Coronary artery (tissue), 2 donors: ENCODE results near the gene MRAS.

Experiments
- DNase-seq: peaks from one replicate; pipeline ENCODE4 v3.0.0-alpha.2; 2017; ENCODE audit warnings: low spot score
- H3K27ac ChIP-seq, 2 donors: fragments of 200-600 bp; sonication (generic); one replicate each; pipeline ENCODE4 v1.5.1; 2016 to 2019
- H3K4me3 ChIP-seq: fragments of 200-600 bp; sonication (generic); 2 replicates; pipeline ENCODE4 v1.5.1; 2016; ENCODE audit warnings: mild to moderate bottlenecking, moderate library complexity
- TF ChIP-seq, protein P1 (sequence below): fragments of 200-600 bp; sonication (generic); IDR thresholded peaks from one replicate; pipeline ENCODE4 v1.5.1; 2019; ENCODE audit warnings: antibody characterized with exemption

MRAS gene

DNA sequence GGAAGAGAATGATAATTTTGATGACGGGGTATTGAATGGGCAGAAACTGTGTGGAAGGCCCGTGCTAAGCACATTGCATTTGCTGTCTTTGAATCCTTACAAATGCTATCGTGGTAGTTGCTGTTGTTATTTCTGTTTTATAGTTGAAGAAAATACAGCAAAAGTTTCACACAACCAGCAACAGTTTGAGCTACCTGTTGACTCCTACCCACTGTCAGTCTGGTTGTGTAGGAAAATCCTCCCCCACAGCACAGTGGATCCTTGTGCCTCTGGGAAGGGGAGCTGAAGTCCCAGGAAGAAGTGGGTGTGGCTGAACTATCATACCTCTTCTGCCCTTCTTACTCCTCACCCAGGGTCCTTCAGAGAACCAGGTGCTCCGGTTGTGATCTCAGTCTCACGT is 29.4 kb downstream of the MRAS start:
- TF ChIP-seq, protein P1, sequence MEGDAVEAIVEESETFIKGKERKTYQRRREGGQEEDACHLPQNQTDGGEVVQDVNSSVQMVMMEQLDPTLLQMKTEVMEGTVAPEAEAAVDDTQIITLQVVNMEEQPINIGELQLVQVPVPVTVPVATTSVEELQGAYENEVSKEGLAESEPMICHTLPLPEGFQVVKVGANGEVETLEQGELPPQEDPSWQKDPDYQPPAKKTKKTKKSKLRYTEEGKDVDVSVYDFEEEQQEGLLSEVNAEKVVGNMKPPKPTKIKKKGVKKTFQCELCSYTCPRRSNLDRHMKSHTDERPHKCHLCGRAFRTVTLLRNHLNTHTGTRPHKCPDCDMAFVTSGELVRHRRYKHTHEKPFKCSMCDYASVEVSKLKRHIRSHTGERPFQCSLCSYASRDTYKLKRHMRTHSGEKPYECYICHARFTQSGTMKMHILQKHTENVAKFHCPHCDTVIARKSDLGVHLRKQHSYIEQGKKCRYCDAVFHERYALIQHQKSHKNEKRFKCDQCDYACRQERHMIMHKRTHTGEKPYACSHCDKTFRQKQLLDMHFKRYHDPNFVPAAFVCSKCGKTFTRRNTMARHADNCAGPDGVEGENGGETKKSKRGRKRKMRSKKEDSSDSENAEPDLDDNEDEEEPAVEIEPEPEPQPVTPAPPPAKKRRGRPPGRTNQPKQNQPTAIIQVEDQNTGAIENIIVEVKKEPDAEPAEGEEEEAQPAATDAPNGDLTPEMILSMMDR, result no peak
- no peak for DNase-seq
- peak overlapping the region; percentile 4 to 59 for H3K27ac ChIP-seq
- H3K4me3 ChIP-seq, result no peak overlapping the region

DNA sequence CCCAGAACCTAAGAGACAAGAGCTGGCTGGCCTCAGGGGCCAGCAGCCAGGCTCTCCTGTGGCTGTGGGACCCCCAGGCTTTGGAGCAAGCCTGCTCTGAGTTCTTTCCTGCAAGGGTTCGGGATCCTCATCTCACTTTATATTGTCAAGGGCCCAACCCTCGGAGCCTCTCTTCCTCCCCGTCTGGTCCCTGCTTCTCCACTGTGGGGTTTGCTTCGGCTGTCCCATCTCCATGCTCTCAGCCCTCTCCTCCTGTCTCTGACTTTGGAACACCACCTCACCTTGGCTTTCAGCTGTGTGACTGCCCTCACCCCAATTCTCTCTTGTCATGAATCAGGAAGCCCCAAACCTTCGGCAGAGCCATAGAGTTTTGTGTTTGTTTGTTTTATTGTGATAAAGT is 30.0 kb downstream of the MRAS start:
- no peak for DNase-seq
- Histone ChIP-seq H3K4me3 (no peak overlapping the region), H3K27ac (peak overlapping the region; percentile 4 to 59)
- TF ChIP-seq, protein P1, result no peak

DNA sequence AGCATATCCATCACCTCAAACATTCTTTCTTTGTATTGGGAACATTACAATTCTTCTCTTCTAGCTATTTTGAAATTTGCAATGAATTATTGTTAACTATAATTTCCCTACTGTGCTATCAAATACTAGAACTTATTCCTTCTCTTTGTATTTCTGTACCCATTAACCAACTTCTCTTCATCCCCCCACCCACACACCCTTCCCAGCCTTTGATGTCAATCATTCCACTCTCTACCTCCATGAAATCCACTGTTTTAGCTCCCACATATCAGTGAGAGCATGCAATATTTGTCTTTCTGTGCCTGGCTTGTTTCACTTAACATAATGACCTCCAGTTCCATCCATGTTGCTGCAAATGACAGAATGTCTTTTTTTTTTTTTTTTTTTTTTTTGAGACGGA is 30.6 kb downstream of the MRAS start:
- no peak for DNase-seq
- Histone ChIP-seq H3K4me3 (no peak overlapping the region), H3K27ac (no peak overlapping the region)
- TF ChIP-seq, protein P1, result no peak

DNA sequence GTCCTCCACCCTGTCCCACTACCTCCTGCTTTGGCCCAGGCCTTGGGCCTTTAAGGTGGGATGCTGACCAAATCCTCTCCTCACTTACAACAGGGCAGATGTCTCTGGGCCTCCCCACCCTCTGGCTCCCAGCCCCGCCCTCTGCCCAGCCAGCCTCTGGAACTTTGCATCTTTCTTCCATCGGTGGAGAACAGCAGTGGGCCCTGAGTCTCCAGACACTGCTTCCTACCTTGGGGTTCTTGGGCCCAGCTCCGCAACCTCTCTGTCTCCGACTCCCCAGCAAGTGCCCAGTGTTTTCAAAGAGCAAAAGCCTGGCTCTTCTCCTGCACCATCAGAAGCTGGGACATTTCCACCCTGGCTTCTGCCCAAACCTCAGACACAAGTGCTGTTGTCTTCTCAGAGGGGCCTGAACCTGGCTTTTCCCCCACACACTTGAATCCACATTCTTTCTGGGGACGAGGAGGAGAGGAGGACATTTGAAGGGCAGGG is 33.1 kb downstream of the MRAS start:
- peak overlapping the region; percentile 35 for H3K4me3 ChIP-seq
- TF ChIP-seq, protein P1, result no peak

DNA sequence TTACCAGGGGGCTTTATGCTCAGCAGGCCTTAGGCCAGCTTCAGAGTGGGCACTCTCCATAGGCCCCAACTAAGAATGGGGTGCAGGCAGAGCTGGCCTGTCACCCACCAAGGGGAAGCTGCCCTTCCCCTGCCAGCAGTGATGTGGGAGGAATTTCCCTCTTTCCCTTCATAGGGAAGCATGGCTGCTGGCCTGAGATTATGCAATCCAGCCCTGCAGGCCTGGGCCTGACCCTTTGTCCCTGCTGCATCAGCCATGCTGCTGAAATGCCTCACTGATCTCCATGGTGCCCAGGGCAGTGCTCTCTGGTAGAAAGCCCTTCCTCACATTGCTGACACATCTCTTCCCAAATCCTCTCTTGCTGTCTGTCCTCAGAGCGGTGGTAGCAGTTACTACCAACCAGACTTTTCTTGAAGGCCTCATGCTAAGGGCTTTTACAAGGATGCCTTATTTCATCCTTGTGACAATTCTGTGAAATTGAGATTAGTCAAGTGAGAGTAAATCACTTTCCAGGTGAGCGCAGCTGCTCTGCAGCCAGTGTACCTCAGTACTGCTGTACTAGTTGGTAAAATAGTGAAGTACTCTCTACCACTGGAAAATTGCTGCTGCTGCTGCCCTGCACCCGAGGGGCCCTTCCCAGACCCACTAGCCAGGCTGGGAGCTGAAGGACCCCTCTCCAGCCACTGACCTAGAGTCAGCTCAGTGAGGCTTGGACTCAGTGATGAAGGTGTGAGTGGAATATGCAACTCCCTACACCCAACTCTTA is 33.8 kb downstream of the MRAS start:
- Histone ChIP-seq H3K4me3 (peak overlapping the region; percentile 35), H3K27ac (peak overlapping the region; percentile 77 to 86)
- peak; percentile 89 for DNase-seq
- TF ChIP-seq, protein P1, result no peak

More for the DNA sequence above, 33.1 kb downstream of the MRAS start:
- no peak for DNase-seq
- peak overlapping the region; percentile 77 to 86 for H3K27ac ChIP-seq

DNA sequence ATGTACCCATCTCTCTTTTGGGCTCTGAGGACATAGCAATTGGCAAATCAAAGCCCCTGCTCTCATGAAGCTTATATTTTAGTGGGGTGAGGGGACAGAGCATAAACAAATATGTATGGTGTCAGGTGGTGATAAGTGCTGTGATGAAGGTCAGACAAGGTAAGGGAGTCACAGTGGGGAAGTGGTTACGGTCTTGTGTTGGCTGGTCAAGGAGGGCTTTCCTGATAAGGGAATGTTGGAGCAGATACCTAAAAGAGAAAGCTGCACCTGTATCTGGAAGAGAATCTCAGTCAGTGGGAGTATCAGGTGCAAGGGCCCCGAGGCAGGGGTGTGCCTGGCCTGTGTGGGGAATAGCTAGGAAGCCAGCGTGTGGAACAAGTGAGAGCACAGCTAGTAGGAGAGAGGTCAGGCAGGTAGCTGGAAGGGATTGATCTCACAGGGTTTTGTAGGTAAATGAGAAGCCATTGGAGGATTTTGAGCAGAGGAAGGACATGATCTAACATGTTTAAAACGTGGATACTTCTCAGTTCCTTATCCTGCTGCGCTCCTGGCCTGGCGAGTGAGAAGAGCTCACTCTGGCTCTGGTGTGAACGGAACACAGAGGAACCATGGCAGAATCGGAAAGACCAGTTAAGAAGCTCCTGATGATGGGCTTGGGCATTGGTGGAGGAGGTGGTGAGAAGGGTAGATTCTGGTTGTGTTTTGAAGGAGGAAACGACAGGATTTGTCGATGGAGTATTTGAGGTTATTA is 35.5 kb downstream of the MRAS start:
- no peak for DNase-seq
- TF ChIP-seq, protein P1, result no peak
- no peak overlapping the region for H3K4me3 ChIP-seq
- H3K27ac ChIP-seq, result peak overlapping the region in 1 of 2 donors; percentile 86
